Measurements from ENCODE around the gene TRPM7.

- TF ChIP-seq CTCF (IDR thresholded peaks at IDR 0.05; ENCODE audit: low read length), result no peak
- TF ChIP-seq EZH2phosphoT487 (IDR thresholded peaks at IDR 0.05; ENCODE audit: low read length), result no peak
These were observed 123.6 kb downstream of the TRPM7 start for GRCh38 chr15:50562735-50563640.

Data from MM.1S (cell line).